ENCODE measurements around the gene TSPO2. TPM values are rescaled to one million over a fixed set of nuclear protein-coding genes. Genes with fewer than 3 reads are reported as not detected.

The TSPO2 gene
- total and polyA plus RNA-seq, 2 of the 13 experiments (the other 11 are each of a cell fraction or from before 2014, with no cell fraction given) = 0.55 TPM; not detected in 1

GRCh38 chr6:41073203-41073967, 31.1 kb downstream of the TSPO2 start (continued):
- TF ChIP-seq ZNF510 (CRISPR knock-in tag; IDR thresholded peaks at IDR 0.05; ENCODE audit: low read depth) = no peak
- TF ChIP-seq IKZF4 (CRISPR knock-in tag; IDR thresholded peaks at IDR 0.05; ENCODE audit: borderline replicate concordance, low read depth, not compliant biosample characterization) = no peak
- TF ChIP-seq ZFP41 (CRISPR knock-in tag; IDR thresholded peaks at IDR 0.05; ENCODE audit: borderline replicate concordance) = peak; percentile 10; the same call in 1 of the 2 replicates
- no peak for TF ChIP-seq PHF5A (CRISPR knock-in tag; IDR thresholded peaks at IDR 0.05; ENCODE audit: low read depth, unreplicated experiment)
- no peak for TF ChIP-seq DR1 (CRISPR knock-in tag; IDR thresholded peaks at IDR 0.05)
- TF ChIP-seq ZNF446 (CRISPR knock-in tag; IDR thresholded peaks at IDR 0.05) = no peak
- TF ChIP-seq ISL2 (CRISPR knock-in tag; IDR thresholded peaks at IDR 0.05) = peak; percentile 21; the same call in 1 of the 2 replicates
- TF ChIP-seq CREB1 (IDR thresholded peaks at IDR 0.05) = peak; percentile 53
- peak; percentile 87 for TF ChIP-seq CREB1 (CRISPR knock-in tag; IDR thresholded peaks at IDR 0.05)
- 0 out of 2 replicates have a peak, but pooled peaks have one; percentile 5 for TF ChIP-seq POGK (CRISPR knock-in tag; conservative IDR thresholded peaks at IDR 0.05)
- TF ChIP-seq FOXA1 (IDR thresholded peaks at IDR 0.05) = no peak
- TF ChIP-seq FOXA1 (CRISPR knock-in tag; IDR thresholded peaks at IDR 0.05) = peak; percentile 20; the same call in 1 of the 2 replicates
- no peak for TF ChIP-seq NFIC (IDR thresholded peaks at IDR 0.05; ENCODE audit: low read length)
- TF ChIP-seq EHMT2 (IDR thresholded peaks at IDR 0.05; ENCODE audit: borderline replicate concordance, low read depth, low read length) = no peak
- TF ChIP-seq ZNF235 (CRISPR knock-in tag; IDR thresholded peaks at IDR 0.05; ENCODE audit: borderline replicate concordance) = peak; percentile 86; the same call in 1 of the 2 replicates
- no peak for TF ChIP-seq ZBTB1 (CRISPR knock-in tag; IDR thresholded peaks at IDR 0.05; ENCODE audit: borderline replicate concordance)

All from HepG2 (cell line).